ENCODE results near the gene CCDC78.
"Not testable (repeated sequence)": the region's sequence is repeated elsewhere in the genome, so short reads cannot be mapped to it uniquely, and the experiment has no call there.

CCDC78 gene

DNA sequence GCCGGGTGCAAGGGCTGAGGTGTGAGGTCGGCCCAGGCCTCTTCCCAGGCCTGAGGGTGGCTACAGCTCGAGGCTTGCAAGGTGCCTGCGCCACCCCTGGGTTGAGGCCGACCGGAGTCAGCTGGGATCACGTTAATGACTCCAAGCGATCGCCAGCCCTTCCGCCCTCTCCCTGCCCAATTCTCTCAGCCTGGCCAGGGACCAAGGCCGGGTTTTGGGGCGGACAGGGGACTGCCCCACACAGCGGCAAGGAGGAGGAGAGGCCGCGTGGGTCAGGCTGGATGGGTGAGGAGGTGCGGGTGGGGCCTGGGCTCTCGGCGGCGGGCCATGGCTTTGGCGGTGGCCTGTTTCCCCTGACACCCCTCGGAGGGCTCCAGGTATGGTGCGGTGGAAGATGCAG is 32.9 kb downstream of the CCDC78 start:
- no peak for DNase-seq (ENCODE audit: low spot score)

DNA sequence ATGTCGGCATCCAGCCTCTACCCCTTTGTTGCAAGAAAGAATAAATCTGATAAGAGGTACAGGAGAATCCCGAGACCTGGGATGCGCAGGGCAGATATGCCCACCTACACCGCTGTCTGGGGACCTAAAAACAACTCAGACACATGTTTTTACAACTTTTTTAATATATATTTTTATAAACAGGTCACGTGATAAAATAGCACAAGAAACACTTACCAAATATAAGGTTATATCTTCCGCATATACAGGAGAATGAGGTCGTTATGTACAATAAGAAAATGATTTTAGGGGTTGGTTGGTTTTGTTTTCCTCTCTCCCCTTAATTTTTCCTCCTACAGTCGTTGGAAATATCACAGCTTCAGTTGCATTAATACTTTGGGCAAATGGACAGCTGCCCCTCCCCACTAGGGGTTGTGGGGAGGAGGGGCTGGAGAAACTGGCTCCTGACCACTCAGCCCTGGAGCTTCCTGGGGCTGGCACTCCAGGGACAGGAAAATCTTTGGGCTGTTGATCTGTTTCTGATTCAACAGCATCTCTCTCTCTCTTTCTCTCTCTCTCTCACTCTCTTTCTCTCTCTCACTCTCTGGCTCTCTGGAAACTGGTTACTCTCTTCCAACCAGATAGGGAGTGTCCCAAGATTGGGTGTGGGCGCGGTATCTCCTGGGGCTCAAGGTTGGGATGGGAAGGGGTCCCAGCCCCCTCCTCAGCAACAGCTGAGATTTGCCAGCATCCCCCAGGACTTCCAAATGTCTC is 33.7 kb downstream of the CCDC78 start:
- DNase-seq (ENCODE audit: low spot score) = no peak

DNA sequence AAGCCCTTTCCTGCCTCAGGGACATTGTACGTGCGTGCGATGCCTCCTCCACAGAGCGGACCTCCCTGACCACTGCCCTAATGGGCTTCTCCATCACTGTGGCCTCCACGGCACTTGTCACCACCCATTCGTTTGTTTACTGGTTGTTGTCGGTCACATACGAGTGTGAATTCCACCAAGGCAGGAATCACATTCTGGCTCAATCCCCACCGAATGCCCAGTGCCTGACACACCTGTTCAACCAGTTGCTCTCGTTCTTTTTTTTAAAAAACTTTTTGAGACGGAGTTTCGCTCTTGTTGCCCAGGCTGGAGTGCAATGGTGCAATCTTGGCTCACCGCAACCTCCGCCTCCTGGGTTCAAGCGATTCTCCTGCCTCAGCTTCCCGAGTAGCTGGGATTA is 35.0 kb downstream of the CCDC78 start:
- DNase-seq (ENCODE audit: low spot score) = not testable (repeated sequence)

DNA sequence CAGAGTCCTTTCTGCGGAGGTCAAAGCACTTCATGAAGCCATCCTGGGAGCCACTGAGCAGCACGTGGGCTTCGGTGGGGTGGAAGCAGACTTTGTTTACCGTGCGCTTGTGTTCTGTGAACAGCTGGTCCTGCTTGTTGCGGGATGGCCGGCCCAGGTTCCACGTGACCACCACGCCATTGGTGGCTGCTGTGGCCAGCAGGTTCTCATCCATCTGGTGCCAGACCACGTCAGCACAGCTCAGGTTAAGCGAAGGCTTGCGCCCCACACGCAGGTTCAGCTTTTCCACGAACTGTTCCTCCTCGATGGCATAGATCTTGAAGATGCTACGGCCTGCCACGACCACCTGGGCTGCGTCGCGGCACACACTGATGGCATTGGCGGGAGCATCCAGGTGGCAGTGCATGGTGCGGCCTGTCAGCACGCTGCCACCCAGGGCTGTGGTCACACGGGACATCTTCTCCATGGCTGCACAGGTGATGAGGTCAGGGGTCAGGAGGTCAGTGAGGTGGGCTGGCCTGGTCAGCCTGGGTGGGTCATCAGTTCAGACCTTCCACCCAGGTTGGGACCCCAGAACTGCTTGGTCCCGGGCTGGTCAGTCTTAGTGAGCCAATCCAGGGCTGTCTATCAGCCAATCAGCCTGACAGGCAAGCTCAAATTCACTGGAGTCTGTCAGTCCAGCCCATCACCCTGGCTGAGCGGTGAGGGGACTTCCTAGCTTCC is 36.9 kb downstream of the CCDC78 start:
- DNase-seq (ENCODE audit: low spot score) = no peak

DNA sequence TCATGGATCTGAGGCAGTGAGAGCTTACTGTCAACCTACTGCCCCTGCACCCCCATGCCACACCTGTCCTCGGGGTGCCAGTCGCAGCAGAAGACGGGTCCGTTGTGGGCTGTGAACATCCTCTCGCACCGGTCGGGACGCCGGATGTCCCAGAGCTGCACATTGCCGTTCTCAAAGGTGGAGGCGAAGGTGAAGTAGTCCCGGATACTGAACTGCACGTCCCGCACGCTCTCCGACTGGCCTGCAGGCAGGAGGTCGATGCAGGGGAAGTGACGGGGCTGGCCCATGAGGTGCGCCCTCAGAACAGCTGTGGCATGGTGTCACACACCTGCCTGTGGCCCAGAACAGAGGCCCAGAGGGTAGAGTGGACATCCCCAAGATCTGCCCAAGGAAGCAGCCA is 38.7 kb downstream of the CCDC78 start:
- no peak for DNase-seq (ENCODE audit: low spot score)

DNA sequence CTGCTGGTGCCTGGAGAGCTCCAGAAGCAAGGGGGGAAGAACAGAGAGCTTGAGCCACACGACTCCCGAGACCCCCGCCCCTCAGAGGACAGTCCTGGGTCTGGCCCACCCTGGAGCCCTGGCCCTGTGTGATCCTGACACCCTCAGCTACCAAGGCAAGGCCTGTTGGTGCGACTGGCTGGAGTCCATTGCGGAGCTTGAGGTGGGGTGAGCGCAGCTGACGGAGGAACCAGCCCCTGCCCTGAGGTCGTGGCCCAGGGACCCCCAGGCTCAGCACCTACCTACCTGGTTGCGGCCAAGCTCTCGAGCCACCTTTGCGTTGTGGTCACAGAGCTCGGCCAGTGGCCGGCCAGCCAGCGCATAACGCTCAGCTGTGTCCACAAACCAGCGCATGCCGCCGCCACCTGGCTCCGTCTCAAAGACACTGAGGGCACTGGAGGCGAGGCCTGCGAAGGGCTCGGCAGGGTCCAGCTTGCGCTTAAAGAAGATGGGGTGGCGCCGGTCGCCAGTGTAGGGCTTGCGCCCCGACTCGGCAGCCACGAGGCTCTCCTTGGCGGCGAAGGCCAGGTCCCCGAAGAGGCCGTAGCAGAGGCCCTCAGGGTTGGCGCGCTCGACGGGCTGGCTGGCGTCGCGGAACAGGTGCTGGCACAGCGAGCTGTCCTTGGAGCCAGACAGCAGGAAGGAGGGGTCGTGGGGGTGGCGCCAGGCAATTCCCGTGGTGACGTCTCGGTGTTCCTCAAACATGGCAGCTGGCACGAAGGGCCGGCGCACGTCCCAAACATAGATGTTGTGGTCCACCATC is 39.6 kb downstream of the CCDC78 start:
- no peak for DNase-seq (ENCODE audit: low spot score)

DNA sequence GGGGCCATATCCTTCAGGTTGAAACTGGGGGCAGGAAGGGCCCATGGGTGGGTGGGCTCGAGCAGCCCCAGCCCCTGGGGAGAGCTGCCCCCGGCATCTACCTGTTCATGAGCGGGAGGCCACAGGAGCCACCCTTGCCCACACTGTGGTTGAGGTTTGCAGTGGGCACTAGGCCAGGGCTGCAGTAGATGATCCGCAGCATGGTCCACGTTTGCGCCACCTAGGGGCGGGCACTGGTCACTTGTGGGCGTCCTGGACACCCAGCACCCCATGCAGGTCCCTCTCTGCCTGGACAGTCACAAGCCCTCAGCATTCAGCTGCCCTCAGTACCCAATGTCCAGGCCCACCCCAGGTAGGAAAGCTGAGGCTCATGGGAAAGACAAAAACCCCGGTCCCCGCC is 40.3 kb downstream of the CCDC78 start:
- DNase-seq (ENCODE audit: low spot score) = peak; percentile 26

DNA sequence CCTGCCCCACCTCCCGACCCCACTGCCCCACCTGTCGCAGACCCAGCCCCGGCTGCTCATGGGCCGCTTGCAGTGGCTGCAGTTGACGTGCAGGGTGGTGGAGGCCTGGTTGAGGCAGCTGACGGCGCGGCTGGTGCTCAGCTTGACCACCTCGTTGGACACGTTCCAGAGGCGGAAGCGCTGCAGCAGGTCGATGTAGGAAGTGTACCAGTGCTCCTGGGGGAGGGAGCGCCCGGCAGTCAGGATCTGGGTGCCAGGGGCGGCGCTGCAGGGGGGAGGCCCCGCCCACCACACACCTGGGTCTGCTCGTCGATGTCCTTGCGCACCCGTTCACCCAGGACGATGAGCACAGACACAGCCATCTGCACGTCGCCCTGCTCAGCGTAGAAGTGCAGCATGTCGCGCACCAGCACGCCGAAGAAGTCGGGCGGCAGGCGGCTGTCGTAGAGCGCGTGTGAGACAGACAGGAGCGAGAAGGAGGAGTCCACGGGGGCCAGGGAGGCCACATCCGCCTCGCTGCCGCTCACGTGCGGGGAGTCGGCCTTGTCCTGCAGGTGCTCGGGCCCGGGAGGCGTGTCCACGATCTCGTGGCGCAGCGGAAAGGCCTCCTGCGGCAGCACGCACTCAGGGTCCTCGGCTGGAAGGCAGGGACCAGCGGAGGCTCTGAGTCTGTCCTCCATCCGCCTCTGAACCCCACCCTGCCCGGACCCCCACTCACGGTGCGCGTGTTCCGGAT is 41.1 kb downstream of the CCDC78 start:
- no peak for DNase-seq (ENCODE audit: low spot score)

DNA sequence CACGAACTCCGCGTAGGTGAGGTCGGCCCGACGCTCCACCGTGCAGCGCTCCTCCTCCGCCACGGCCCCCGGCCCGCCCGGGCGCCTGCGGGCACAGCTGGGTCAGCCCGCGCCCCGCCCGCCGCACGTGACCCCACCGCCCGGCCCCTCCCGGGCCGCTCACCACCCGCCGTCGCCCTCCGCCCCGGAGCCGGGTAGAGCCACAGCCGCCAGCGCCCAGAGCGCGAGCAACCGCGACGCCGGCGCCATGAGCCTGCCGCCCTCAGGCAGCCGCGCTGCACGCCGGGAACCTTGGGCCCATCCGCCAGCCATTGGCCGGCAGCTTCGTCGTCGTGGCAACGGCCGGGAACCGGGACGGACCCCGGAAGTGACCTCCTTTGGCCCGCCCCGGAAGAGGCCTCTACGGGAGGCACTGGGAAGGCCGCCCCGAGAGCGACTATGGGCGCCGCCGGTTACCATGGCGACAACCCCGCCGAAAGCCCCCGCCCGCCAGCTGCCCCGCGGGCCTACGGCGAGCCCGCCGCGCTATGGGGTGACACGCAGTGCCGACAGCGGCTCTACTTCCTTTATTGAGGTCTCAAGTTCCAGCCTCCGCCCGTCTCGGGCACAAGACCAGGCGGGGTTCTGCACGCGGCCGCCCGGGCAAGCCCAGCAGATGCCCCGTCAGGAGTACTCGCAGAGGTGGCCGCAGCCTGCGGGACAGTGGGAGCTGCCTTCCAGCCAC is 42.0 kb downstream of the CCDC78 start, which contains the start of gene JMJD8:
Gene JMJD8 (minus strand): TSS at position 264 of the 724 bp plus-strand sequence. CDS start 15 bp downstream, at position 249.
- peak; percentile 96 for DNase-seq (ENCODE audit: low spot score)

DNA sequence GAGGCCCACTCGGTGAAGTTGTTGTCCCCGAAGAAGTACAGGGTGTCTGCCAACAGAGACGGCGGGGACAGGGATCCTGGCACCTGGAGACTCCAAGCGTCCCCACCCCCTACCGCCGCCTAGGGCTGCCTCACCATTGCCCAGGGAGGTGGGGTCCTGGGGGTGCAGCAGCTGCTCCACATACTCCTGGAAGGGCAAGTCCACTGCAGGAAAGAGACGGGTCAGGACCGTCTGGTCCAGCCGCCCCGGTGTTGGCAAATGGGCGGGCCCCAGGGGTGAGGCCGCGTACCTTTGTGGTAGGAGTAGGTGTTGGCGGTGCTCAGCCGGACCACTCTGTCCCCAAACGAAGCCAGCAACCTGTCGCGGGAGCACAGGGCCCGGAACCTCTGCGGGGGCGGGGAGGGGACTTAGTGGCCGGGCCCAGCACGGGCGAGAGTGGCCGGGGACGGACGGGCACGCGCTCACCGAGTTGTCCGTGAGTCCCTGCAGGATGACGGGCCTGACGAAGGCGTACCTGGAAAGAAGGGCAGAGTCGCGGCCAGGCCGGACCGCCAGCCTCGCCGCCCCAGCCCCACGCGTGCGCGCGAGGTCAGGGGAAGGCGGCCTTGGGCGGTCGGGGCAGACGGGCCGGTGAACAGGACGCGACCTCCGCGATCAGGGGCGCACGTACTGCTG is 42.7 kb downstream of the CCDC78 start:
- DNase-seq (ENCODE audit: low spot score) = no peak

DNA sequence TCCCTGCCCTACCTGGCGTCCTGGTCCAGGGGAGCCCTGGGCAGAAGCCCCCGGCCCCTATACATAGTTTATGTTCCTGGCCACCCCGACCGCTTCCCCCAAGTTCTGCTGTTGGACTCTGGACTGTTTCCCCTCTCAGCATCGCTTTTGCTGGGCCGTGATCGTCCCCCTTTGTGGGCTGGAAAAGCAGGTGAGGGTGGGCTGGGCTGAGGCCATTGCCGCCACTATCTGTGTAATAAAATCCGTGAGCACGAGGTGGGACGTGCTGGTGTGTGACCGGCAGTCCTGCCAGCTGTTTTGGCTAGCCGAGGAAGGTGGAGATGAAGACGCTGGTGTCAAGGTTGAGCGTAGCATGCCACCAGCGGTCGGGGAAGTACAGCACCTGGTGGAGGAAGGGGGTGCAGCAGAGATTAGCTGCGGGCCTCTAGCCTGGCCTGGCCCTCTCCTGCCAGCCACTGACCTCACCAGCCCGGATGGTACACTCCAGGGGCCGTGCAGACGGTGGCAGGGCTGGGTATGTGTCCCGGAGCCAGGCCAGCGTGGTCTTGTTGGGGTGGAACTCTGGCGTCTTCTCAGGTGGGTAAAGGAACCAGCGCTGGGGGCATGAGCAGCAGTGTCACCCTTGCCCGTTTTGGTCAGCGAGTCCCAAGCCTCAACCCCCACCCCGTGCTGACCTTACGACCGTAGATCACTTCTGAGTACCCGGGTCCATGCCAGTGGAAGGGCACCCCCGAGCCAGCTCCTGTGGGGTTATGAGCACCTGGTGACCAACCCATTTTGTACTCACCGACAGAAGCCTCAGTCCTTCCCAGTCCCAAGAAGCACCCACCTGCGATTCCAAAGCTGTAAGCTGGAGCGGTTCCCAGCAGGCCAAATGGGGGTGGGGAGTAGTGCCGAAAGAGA is 43.5 kb downstream of the CCDC78 start:
- DNase-seq (ENCODE audit: low spot score) = no peak

DNA sequence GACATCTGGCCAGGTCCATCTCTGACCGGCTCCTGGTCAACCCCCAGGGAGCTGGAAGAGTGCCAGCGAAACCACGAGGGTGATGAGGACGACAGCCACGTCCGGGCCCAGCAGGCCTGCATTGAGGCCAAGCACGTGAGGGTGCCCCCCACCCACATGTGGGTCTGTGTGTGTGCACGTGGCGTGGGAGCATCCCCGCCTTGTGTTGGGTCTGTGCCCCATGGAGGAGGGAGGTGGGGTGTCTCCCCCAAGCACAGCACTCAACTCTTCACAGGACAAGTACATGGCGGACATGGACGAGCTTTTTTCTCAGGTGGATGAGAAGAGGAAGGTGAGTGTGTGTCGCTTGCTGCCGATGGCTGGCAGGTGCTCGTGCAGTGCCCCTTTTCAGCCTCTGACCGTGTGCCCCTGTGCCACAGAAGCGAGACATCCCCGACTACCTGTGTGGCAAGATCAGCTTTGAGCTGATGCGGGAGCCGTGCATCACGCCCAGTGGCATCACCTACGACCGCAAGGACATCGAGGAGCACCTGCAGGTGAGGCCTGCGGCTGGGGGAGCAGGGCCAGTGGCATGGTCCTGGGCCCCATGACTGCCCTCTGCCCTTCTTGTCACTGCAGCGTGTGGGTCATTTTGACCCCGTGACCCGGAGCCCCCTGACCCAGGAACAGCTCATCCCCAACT is 44.4 kb downstream of the CCDC78 start:
- no peak for DNase-seq (ENCODE audit: low spot score)

DNA sequence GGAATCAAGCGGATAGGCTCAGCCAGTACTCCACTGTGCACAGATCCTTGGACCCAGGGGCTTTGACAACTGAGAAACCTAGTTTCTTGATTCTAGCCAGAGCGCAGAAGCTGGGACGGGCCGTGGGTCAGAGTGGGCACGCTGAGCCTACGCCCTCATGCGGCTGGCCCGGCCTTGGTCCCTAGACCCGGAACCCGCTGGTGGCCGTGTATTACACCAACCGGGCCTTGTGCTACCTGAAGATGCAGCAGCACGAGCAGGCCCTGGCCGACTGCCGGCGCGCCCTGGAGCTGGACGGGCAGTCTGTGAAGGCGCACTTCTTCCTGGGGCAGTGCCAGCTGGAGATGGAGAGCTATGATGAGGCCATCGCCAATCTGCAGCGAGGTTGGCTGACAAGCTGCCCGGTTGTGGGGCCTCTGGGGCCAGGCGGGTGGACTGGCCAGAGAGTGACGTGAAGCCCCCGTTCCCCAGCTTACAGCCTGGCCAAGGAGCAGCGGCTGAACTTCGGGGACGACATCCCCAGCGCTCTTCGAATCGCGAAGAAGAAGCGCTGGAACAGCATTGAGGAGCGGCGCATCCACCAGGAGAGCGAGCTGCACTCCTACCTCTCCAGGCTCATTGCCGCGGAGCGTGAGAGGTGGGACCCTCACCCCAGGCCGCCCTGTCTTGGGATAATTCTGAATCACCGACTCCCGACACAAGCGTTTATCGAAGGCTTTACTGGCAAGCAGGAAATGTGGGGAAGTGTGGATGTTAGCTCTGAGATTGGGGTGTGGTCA is 45.1 kb downstream of the CCDC78 start:
- DNase-seq (ENCODE audit: low spot score) = no peak

DNA sequence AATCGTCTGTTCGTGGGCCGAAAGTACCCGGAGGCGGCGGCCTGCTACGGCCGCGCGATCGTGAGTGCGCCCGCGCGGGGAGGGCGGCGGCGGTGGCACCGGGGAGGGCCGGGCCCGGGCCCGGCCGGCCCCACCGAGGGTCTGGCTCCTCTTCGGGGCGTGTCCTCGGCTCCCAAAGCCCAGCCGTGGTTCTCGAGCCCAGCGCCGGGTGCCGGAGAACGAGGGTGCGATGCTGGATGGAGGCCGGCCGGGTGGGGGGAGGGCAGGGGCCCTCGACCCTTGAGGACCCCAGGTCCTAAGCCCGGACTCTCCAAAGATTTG is 45.7 kb downstream of the CCDC78 start:
- DNase-seq (ENCODE audit: low spot score) = no peak

DNA sequence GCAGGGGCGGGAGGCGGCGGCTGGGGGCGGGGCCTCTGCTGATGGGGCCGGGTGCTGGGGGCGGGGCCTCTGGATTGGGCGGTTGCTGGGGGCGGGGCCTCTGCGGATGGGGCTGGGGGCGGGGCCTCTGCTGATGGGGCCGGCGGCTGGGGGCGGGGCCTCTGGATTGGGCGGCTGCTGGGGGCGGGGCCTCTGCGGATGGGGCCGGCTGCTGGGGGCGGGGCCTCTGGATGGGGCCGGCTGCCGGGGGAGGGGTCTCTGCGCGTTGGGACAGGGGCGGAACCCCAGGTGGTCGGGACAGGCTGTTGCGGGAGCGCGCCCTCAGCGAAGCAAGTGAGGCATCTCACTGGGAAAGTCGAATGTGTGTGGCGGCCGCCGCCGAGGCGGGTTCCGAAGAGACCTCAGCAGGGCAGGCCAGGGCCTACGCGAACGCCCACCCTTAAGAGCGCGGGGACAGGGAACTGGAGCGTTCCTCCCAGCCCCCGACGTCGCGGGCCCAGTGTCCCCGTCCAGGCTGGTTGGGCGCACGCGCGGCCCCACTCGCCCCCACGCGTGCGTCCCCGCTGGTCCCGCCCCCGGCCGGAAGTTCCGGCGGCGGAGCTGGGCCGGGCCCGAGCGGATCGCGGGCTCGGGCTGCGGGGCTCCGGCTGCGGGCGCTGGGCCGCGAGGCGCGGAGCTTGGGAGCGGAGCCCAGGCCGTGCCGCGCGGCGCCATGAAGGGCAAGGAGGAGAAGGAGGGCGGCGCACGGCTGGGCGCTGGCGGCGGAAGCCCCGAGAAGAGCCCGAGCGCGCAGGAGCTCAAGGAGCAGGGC is 46.2 kb downstream of the CCDC78 start, which contains the start of gene STUB1:
Gene STUB1 (plus strand): TSS at position 597 of the 811 bp plus-strand sequence. CDS start 116 bp downstream, at position 713.
- peak; percentile 92 for DNase-seq (ENCODE audit: low spot score)

DNA sequence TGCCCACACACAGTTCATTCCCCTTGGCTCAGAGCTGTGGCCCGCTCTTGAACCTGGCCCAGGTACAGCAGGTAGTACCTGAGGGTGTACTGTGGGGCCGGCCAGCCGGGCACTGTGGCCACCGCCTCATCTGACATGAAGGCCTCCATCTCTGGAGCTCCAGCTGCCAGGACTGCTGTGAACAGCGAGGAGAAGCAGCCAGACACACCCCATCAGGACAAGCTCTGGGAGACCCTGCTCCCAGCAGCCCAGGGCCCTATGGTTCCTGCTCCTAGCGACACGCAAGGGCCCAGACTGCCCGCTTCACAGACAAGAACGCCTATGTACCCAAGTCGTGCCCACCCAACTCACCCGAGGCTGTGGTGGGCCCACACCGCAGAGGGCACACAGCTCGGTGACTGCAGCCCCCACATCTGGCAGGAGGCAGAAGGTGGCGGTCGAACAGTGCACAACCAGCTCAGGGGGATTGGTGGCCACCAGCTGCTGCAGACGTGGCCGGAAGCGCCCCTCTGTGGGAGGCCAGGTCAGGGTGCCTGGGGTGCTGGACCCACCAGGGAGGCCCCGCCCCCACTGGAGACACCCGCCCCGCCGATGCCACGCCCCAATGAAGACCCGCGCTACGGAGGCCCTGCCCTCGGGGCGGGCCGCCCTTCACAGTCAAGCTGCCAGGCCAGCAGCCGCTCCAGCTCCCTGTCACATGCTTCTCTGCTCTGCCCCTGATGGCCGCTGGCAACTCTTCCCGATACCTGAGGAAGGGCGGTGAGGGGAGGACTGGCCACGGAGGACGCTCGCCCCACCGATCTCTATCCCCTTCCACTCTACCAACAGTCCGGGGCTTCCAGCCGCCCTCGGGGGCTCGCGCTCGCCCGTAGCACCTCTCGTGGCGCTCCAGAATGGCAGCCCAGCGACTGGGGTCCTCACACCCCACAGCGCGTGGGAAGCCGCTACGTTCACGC is 47.1 kb downstream of the CCDC78 start:
- peak; percentile 28 for DNase-seq (ENCODE audit: low spot score)

All from AG08395 (cell line).